ENCODE results near the gene PCGF1. TPM values are rescaled to one million over a fixed set of nuclear protein-coding genes. Genes with fewer than 3 reads are reported as not detected.
"Not testable (repeated sequence)": the region's sequence is repeated elsewhere in the genome, so short reads cannot be mapped to it uniquely, and the experiment has no call there.

Gene PCGF1
- total RNA-seq, 2 experiments from 2014 or later = 11.6 to 13.8 TPM

DNA sequence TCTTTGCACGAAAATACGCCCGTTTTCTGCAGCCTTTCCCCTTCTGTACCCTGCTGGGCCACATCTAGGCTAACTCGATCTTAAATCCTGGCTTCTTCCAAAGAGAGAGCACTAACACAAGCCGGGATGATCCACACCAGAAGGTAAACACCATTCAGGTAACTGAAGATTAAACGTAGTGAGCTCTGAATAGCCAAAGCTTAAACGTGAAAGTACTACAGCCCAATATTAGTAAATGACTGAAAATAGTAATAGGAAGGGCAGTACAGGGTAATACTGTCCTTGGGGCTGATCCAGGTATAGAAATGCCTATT, 34.6 kb downstream of the PCGF1 start:
- ChIA-PET POLR2A (interaction anchor here (0.9 to 9.1 kb wide), 16 partner anchors 9 to 736 kb away, joined by 3 to 225 read pairs (median 5); partner anchors contain the start of genes AUP1, C2orf81, CCDC142 and DQX1), CTCF (interaction anchor here (1.0 to 2.1 kb wide), 4 partner anchors 10 to 81 kb away, joined by 3 to 21 read pairs (median 6); partner anchors contain the start of genes CCDC142, TTC31 and WBP1)
- Mint-ChIP-seq H3K36me3 (ENCODE audit: low read depth) (peaks cover 45% of the 10 kb centered on the region), H3K9me3 (no peaks in the 10 kb centered on the region), H3K4me3 (peak overlapping the region; percentile 95), H3K4me1 (ENCODE audit: low read depth) (peaks cover 25% of the 10 kb centered on the region), H3K27me3 (no peaks in the 10 kb centered on the region), H3K27ac (peak overlapping the region; percentile 96)
- ATAC-seq (ENCODE audit: poor library complexity) (no peak), DNase-seq (no peak)
- Histone ChIP-seq H3K4me3 (ENCODE audit: low read length) (peak overlapping the region; percentile 80), H3K27ac (ENCODE audit: low read depth in 1 of 2, low read length in 2 of 2) (peak overlapping the region; percentile 85 to 91), H3K36me3 (ENCODE audit: insufficient read depth, low read length) (peaks cover 27% of the 10 kb centered on the region), H3K4me1 (ENCODE audit: insufficient read depth, low read length) (peaks cover 30% of the 10 kb centered on the region), H3K27me3 (ENCODE audit: control insufficient read depth in 1 of 2, insufficient read depth in 2 of 2, low read length in 2 of 2) (no peaks in the 10 kb centered on the region), H3K9me3 (ENCODE audit: control insufficient read depth in 1 of 2, insufficient read depth in 1 of 2, low read length in 2 of 2) (no peaks in the 10 kb centered on the region)
- no peak for TF ChIP-seq CTCF (IDR thresholded peaks at IDR 0.05)
- intact Hi-C loops (cut with DNase I, micrococcal nuclease) = loop anchor here (1.0 to 5.0 kb wide), 6 partner anchors 9 to 81 kb away; partner anchors contain the start of genes C2orf81 (in 1 of the 2), CCDC142 (in 1 of the 2), INO80B (in 1 of the 2) and TTC31 (in 1 of the 2)

GRCh38 chr2:74472086-74472944, 35.2 kb downstream of the PCGF1 start, which contains the start of gene MRPL53:
MRPL53 (minus strand) TSS chr2:74472680; CDS start chr2:74472660, 20 bp downstream.
- H3K9me3 ChIP-seq (ENCODE audit: control insufficient read depth in 1 of 2, insufficient read depth in 1 of 2, low read length in 2 of 2) = no peaks in the 10 kb centered on the region
- ATAC-seq (ENCODE audit: poor library complexity) (peak; percentile 92), DNase-seq (peak; percentile 96 to 99 (median 97))
- H3K36me3 ChIP-seq (ENCODE audit: insufficient read depth, low read length) = peaks cover 22% of the 10 kb centered on the region
- Mint-ChIP-seq H3K27me3 (no peaks in the 10 kb centered on the region), H3K27ac (peak within 1 kb of the TSS; percentile 96), H3K4me3 (peak within 1 kb of the TSS; percentile 95), H3K4me1 (ENCODE audit: low read depth) (peaks cover 25% of the 10 kb centered on the region), H3K9me3 (no peaks in the 10 kb centered on the region), H3K36me3 (ENCODE audit: low read depth) (peaks cover 41% of the 10 kb centered on the region)
- peaks cover 30% of the 10 kb centered on the region for H3K4me1 ChIP-seq (ENCODE audit: insufficient read depth, low read length)
- peak within 1 kb of the TSS; percentile 80 for H3K4me3 ChIP-seq (ENCODE audit: low read length)
- H3K27ac ChIP-seq (ENCODE audit: low read depth in 1 of 2, low read length in 2 of 2) = peak within 1 kb of the TSS; percentile 85 to 91
- intact Hi-C loops (cut with DNase I, micrococcal nuclease) = loop anchor here (1.0 to 5.0 kb wide), 6 partner anchors 10 to 80 kb away; partner anchors contain the start of genes C2orf81 (in 1 of the 2), CCDC142 (in 1 of the 2), INO80B (in 1 of the 2) and TTC31 (in 1 of the 2)
- H3K27me3 ChIP-seq (ENCODE audit: control insufficient read depth in 1 of 2, insufficient read depth in 2 of 2, low read length in 2 of 2) = no peaks in the 10 kb centered on the region
- TF ChIP-seq CTCF (IDR thresholded peaks at IDR 0.05) = no peak
- POLR2A ChIA-PET = interaction anchor here (0.9 to 9.1 kb wide), 16 partner anchors 10 to 735 kb away, joined by 3 to 225 read pairs (median 5); partner anchors contain the start of genes AUP1, C2orf81, CCDC142 and DQX1
- CTCF ChIA-PET = interaction anchor here (0.9 to 2.1 kb wide), 5 partner anchors 11 to 81 kb away, joined by 3 to 21 read pairs (median 5); partner anchors contain the start of genes CCDC142, INO80B, TTC31 and WBP1

GRCh38 chr2:74471332-74472065, 36.0 kb downstream of the PCGF1 start:
- peaks cover 25% of the 10 kb centered on the region for H3K4me1 Mint-ChIP-seq (ENCODE audit: low read depth)
- H3K9me3 Mint-ChIP-seq = no peaks in the 10 kb centered on the region
- Histone ChIP-seq H3K27ac (ENCODE audit: low read depth in 1 of 2, low read length in 2 of 2) (peak overlapping the region; percentile 85 to 91), H3K4me3 (ENCODE audit: low read length) (peak overlapping the region; percentile 80), H3K9me3 (ENCODE audit: control insufficient read depth in 1 of 2, insufficient read depth in 1 of 2, low read length in 2 of 2) (no peaks in the 10 kb centered on the region), H3K27me3 (ENCODE audit: control insufficient read depth in 1 of 2, insufficient read depth in 2 of 2, low read length in 2 of 2) (no peaks in the 10 kb centered on the region), H3K4me1 (ENCODE audit: insufficient read depth, low read length) (peaks cover 30% of the 10 kb centered on the region), H3K36me3 (ENCODE audit: insufficient read depth, low read length) (peaks cover 19% of the 10 kb centered on the region)
- TF ChIP-seq CTCF (IDR thresholded peaks at IDR 0.05) = no peak
- ChIA-PET POLR2A (interaction anchor here (1.2 to 9.1 kb wide), 6 partner anchors 10 to 59 kb away, joined by 5 to 225 read pairs (median 15); partner anchors contain the start of genes AUP1, C2orf81, CCDC142 and HTRA2), CTCF (interaction anchor here (0.6 to 2.1 kb wide), 4 partner anchors 13 to 692 kb away, joined by 3 to 8 read pairs (median 4); partner anchors contain the start of genes DUSP11, INO80B and WBP1)
- H3K27me3 Mint-ChIP-seq = no peaks in the 10 kb centered on the region
- ATAC-seq (ENCODE audit: poor library complexity) (no peak), DNase-seq (peak in 1 of 14 experiments; percentile 21)
- H3K27ac Mint-ChIP-seq = peak overlapping the region; percentile 96
- intact Hi-C loops (cut with DNase I, micrococcal nuclease) = loop anchor here (1.0 to 5.0 kb wide), 6 partner anchors 11 to 79 kb away; partner anchors contain the start of genes C2orf81 (in 1 of the 2), CCDC142 (in 1 of the 2), INO80B (in 1 of the 2) and TTC31 (in 1 of the 2)
- peaks cover 34% of the 10 kb centered on the region for H3K36me3 Mint-ChIP-seq (ENCODE audit: low read depth)
- H3K4me3 Mint-ChIP-seq = peak overlapping the region; percentile 95

GRCh38 chr2:74470742-74471141, 36.8 kb downstream of the PCGF1 start:
- POLR2A ChIA-PET = interaction anchor here (3.8 to 9.1 kb wide), 2 partner anchors 11 to 14 kb away, joined by 86 to 225 read pairs; partner anchors contain the start of genes CCDC142, INO80B, TTC31 and WBP1
- not testable (repeated sequence) for H3K9me3 ChIP-seq (ENCODE audit: control insufficient read depth in 1 of 2, insufficient read depth in 1 of 2, low read length in 2 of 2); DNase-seq; H3K4me3 ChIP-seq (ENCODE audit: low read length); ATAC-seq (ENCODE audit: poor library complexity); H3K27me3 Mint-ChIP-seq; H3K27ac ChIP-seq (ENCODE audit: low read depth in 1 of 2, low read length in 2 of 2); H3K9me3 Mint-ChIP-seq; H3K27me3 ChIP-seq (ENCODE audit: control insufficient read depth in 1 of 2, insufficient read depth in 2 of 2, low read length in 2 of 2)
- intact Hi-C loops (cut with DNase I, micrococcal nuclease) = loop anchor here (5.0 kb wide), 2 partner anchors 48 to 78 kb away; partner anchors contain the start of genes C2orf81 (in 1 of the 2) and WDR54 (in 1 of the 2)
- H3K4me3 Mint-ChIP-seq = peak overlapping the region; percentile 79
- CTCF ChIA-PET = interaction anchor here (0.6 to 1.0 kb wide), 2 partner anchors 13 to 691 kb away, joined by 3 read pairs; partner anchors contain the start of genes DUSP11 and WBP1
- peaks cover 34% of the 10 kb centered on the region for H3K36me3 Mint-ChIP-seq (ENCODE audit: low read depth)
- H3K36me3 ChIP-seq (ENCODE audit: insufficient read depth, low read length) = peaks cover 17% of the 10 kb centered on the region
- H3K4me1 ChIP-seq (ENCODE audit: insufficient read depth, low read length) = peaks cover 35% of the 10 kb centered on the region
- H3K4me1 Mint-ChIP-seq (ENCODE audit: low read depth) = peaks cover 30% of the 10 kb centered on the region
- peak overlapping the region; percentile 83 for H3K27ac Mint-ChIP-seq

Measured in CD4-positive, alpha-beta T cell (primary cell).